ENCODE data around the gene POLR3H. TPM values are rescaled to one million over a fixed set of nuclear protein-coding genes. Genes with fewer than 3 reads are reported as not detected.

The POLR3H gene
- total RNA-seq, 1 experiment from 2014 or later: 21.2 TPM

DNA sequence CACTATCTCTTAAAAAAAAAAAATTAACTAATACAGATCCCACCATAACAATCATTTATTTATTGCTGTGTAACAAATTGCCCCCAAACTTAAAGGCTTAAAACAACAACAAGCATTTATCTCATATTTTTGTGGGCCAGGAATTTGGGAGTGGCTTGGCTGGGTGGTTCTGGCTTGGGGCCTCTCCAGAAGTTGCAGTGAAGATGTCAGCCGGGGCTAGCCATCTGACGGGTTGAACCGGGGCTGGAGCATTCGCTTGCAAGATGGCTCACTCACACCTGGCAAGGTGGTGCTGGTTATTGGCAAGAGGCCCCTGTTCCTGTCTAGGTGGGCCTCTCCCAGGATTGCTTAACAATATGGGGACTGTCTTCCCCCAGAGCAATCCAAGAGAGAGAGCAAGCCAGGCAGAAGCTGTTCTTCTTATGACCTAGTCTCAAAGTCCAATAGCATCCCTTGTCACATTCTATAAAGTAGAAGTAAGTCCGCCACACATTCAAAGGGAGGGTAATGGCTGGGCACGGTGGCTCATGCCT is 45.9 kb downstream of the POLR3H start:
- Histone ChIP-seq H3K9ac (ENCODE audit: low read length) (no peak overlapping the region), H3K36me3 (ENCODE audit: low read depth, low read length) (no peaks in the 10 kb centered on the region; the same call in 1 of the 2 replicates), H3K9me2 (replicated peaks; ENCODE audit: low read length) (no peaks in the 10 kb centered on the region), H3K4me2 (ENCODE audit: low read length) (no peak overlapping the region), H3K4me1 (ENCODE audit: insufficient read depth, low read length) (no peaks in the 10 kb centered on the region), H3F3A (ENCODE audit: low read length, unreplicated experiment) (no peaks in the 10 kb centered on the region), H4K20me1 (ENCODE audit: low read length) (no peaks in the 10 kb centered on the region), H3K9me3 (ENCODE audit: low read length) (no peaks in the 10 kb centered on the region), H3K27ac (ENCODE audit: low read length) (no peak overlapping the region), H2AFZ (ENCODE audit: low read length) (no peak overlapping the region), H3K79me2 (ENCODE audit: low read length) (peaks cover 39% of the 10 kb centered on the region), H3K4me3 (ENCODE audit: low read length) (no peak overlapping the region), H3K27me3 (ENCODE audit: low read length) (no peaks in the 10 kb centered on the region)
- POLR2A ChIA-PET (ENCODE audit: unreplicated experiment): no interaction called here
- CTCF ChIA-PET: no interaction called here
- DNase-seq (no peak), ATAC-seq (no peak)
- no TSS peak for BruUV-seq (replicated peaks)
- intact Hi-C loops (cut with micrococcal nuclease): no loop called here
- TF ChIP-seq CTCF (conservative IDR thresholded peaks at IDR 0.05; ENCODE audit: low read depth, low read length) (no peak), EZH2phosphoT487 (IDR thresholded peaks at IDR 0.05; ENCODE audit: borderline replicate concordance, low read length) (no peak), EZH2 (IDR thresholded peaks at IDR 0.05; ENCODE audit: low read length, unreplicated experiment) (no peak)

DNA sequence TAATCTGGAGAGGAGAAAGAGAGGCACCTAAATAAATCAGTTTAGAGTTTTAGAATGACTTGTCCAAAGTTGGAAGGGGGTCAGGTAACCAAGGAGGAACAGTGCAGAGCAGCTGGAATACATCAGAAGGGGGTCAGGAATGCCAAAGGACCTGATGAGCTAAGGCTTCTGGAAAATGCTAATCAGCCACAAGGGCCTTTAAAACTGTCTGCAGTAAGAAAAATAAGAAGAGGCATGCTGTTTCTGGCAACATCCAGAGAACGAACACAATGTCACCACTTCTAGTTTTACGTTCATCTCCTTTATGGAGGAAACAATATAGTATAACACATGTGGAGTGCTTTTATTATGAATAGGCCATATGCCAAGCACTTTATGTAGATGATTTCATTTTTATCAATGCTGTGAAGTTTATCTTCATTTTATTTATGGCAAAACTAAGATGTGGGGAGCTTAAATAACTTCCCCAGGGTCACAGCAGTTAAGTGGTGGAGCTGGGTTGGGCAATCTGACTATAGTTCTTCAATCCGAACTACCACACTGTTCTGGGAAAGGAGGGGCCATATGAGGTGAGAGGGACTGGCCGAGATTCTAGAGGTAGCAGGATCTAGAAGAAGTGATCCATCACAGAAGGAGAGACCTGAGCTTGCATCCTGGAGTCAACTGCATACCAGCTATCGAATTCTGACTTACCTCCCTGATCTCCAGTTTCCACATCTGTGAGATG is 52.7 kb downstream of the POLR3H start:
- no peak overlapping the region for H2AFZ ChIP-seq (ENCODE audit: low read length)
- ATAC-seq: no peak
- H3K9me2 ChIP-seq (replicated peaks; ENCODE audit: low read length): no peaks in the 10 kb centered on the region
- H3K79me2 ChIP-seq (ENCODE audit: low read length): peaks cover 89% of the 10 kb centered on the region
- H3K9me3 ChIP-seq (ENCODE audit: low read length): no peaks in the 10 kb centered on the region
- TF ChIP-seq EZH2phosphoT487 (IDR thresholded peaks at IDR 0.05; ENCODE audit: borderline replicate concordance, low read length): no peak
- TF ChIP-seq EZH2 (IDR thresholded peaks at IDR 0.05; ENCODE audit: low read length, unreplicated experiment): no peak
- no peak for TF ChIP-seq CTCF (conservative IDR thresholded peaks at IDR 0.05; ENCODE audit: low read depth, low read length)
- intact Hi-C loops (cut with micrococcal nuclease): no loop called here
- H3K36me3 ChIP-seq (ENCODE audit: low read depth, low read length): no peaks in the 10 kb centered on the region; the same call in 1 of the 2 replicates
- H3K4me3 ChIP-seq (ENCODE audit: low read length): no peak overlapping the region
- H4K20me1 ChIP-seq (ENCODE audit: low read length): no peaks in the 10 kb centered on the region
- no TSS peak for BruUV-seq (replicated peaks)
- H3K9ac ChIP-seq (ENCODE audit: low read length): no peak overlapping the region
- DNase-seq: no peak
- ChIA-PET POLR2A (ENCODE audit: unreplicated experiment) (no interaction called here), CTCF (interaction anchor here (0.5 kb wide), 1 partner anchor 114 kb away, joined by 5 read pairs; no protein-coding TSS in a partner anchor)
- no peaks in the 10 kb centered on the region for H3K27me3 ChIP-seq (ENCODE audit: low read length)
- H3K4me1 ChIP-seq (ENCODE audit: insufficient read depth, low read length): no peaks in the 10 kb centered on the region
- no peak overlapping the region for H3K4me2 ChIP-seq (ENCODE audit: low read length)
- no peaks in the 10 kb centered on the region for H3F3A ChIP-seq (ENCODE audit: low read length, unreplicated experiment)
- H3K27ac ChIP-seq (ENCODE audit: low read length): no peak overlapping the region

All from PC-3 (cell line).